ENCODE results near the gene VCAN. TPM values are rescaled to one million over a fixed set of nuclear protein-coding genes. Genes with fewer than 3 reads are reported as not detected.

The VCAN gene
- polyA plus RNA-seq, 3 donors from 2014 or later = 0.86 to 5.4 (median 1.6) TPM

DNA sequence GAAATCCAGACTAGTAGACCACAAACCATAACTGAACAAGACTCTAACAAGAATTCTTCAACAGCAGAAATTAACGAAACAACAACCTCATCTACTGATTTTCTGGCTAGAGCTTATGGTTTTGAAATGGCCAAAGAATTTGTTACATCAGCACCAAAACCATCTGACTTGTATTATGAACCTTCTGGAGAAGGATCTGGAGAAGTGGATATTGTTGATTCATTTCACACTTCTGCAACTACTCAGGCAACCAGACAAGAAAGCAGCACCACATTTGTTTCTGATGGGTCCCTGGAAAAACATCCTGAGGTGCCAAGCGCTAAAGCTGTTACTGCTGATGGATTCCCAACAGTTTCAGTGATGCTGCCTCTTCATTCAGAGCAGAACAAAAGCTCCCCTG lies 68.6 kb downstream of the VCAN start:
- DNase-seq = no peak
- Mint-ChIP-seq H3K9me3 (peaks cover 0 to 5% (median under 1%) of the 10 kb centered on the region in 6 donors), H3K27me3 (ENCODE audit: low read depth in 3 of 3) (peaks cover 0 to 3% (median 2%) of the 10 kb centered on the region in 3 donors), H3K36me3 (no peaks in the 10 kb centered on the region), H3K27ac (no peak overlapping the region), H3K4me1 (peaks cover 2 to 9% of the 10 kb centered on the region in 2 donors), H3K4me3 (no peak overlapping the region)

DNA sequence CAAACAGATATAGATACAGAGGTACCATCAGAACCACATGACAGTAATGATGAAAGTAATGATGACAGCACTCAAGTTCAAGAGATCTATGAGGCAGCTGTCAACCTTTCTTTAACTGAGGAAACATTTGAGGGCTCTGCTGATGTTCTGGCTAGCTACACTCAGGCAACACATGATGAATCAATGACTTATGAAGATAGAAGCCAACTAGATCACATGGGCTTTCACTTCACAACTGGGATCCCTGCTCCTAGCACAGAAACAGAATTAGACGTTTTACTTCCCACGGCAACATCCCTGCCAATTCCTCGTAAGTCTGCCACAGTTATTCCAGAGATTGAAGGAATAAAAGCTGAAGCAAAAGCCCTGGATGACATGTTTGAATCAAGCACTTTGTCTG lies 69.2 kb downstream of the VCAN start:
- Mint-ChIP-seq H3K4me3 (no peak overlapping the region), H3K36me3 (no peaks in the 10 kb centered on the region), H3K9me3 (peaks cover 0 to 5% (median under 1%) of the 10 kb centered on the region in 6 donors), H3K4me1 (peaks cover 2 to 9% of the 10 kb centered on the region in 2 donors), H3K27ac (no peak overlapping the region), H3K27me3 (ENCODE audit: low read depth in 3 of 3) (peaks cover 0 to 4% (median 3%) of the 10 kb centered on the region in 3 donors)
- no peak for DNase-seq

DNA sequence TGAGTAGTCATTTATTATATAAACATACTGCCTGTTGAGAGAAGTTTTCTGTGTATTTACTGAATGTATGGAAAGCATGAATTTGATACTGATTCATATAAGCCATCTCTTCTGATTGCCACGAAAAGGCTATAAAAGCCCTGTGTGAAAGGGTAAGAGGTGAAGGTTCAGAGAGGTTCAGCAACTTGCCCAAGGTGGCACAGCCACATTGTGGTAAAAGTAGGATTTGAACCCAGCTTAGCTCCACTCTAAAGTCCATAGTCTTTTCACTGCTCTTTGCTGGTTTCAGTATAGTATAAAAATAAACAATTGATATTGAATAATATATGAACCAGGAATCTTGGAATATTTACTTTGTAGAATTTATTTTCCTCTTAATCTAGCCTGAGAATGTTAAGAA lies 71.3 kb downstream of the VCAN start:
- Mint-ChIP-seq H3K4me3 (no peak overlapping the region), H3K36me3 (no peaks in the 10 kb centered on the region), H3K9me3 (peaks cover 0 to 5% (median 1%) of the 10 kb centered on the region in 6 donors), H3K4me1 (peaks cover 2 to 9% of the 10 kb centered on the region in 2 donors), H3K27me3 (ENCODE audit: low read depth in 3 of 3) (peaks cover 3 to 5% (median 4%) of the 10 kb centered on the region in 3 donors), H3K27ac (no peak overlapping the region)
- DNase-seq = no peak

DNA sequence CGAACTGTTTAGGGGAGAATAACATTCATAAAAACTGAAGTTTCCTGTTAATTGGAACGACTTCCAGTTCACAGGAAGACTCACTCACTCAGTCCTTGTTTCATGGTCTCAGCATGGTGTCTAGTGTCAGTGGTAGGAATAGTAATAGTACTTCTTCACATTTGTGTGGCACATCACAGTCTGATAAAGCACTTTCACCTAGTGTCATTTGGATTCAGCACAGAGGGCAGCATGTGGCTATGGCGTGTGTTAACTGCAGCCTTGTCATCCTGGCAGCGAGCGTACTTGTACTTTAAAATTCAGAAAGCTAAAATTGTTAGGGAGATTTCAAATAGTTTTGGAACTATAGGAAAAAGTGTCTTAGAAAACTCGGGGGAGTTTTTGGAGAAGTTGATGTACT lies 72.4 kb downstream of the VCAN start:
- Mint-ChIP-seq H3K9me3 (peaks cover 0 to 5% (median 0%) of the 10 kb centered on the region in 6 donors), H3K36me3 (no peaks in the 10 kb centered on the region), H3K27me3 (ENCODE audit: low read depth in 3 of 3) (peaks cover 2 to 4% (median 3%) of the 10 kb centered on the region in 3 donors), H3K4me3 (no peak overlapping the region), H3K4me1 (peaks cover 2 to 8% of the 10 kb centered on the region in 2 donors), H3K27ac (no peak overlapping the region)
- no peak for DNase-seq

DNA sequence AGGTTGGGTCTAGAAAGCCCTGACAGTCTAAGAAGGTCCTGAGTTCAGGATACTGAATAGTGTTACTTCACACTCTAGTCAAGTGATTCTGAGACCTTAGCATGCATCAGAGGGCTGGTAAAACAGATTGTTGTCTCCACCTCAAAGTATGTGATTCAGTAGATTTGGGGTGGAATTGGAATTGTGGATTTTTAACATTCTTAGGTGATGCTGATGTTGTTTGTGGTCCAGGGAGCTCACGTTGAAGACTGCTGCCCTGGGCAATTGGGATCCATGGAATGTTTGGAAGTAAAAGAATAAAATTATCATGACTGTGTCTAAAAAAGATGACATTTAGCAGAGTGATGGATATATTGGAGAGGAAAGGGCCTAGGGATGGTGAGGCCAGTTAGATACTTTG lies 75.6 kb downstream of the VCAN start:
- H3K36me3 Mint-ChIP-seq = no peaks in the 10 kb centered on the region
- H3K4me3 Mint-ChIP-seq = no peak overlapping the region
- peaks cover 2 to 3% (median 2%) of the 10 kb centered on the region in 3 donors for H3K27me3 Mint-ChIP-seq (ENCODE audit: low read depth in 3 of 3)
- H3K27ac Mint-ChIP-seq = no peak overlapping the region
- no peak for DNase-seq
- peaks cover 0 to 4% (median 0%) of the 10 kb centered on the region in 6 donors for H3K9me3 Mint-ChIP-seq
- H3K4me1 Mint-ChIP-seq = no peaks in the 10 kb centered on the region

DNA sequence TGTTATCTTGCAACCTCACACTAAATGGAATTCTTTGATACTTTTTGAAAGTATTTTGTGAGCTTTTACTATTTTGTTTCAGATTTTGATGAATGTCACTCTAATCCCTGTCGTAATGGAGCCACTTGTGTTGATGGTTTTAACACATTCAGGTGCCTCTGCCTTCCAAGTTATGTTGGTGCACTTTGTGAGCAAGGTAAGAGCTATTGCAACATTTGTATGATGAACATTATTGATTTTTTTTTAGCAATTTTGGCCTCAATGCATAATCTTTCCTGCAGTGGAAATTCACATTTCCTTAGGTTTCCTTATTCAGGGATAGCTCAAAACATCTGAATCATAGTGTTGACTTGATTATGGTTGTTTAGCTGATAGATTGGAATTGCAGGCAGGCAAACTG lies 76.3 kb downstream of the VCAN start:
- Mint-ChIP-seq H3K27ac (no peak overlapping the region), H3K4me3 (no peak overlapping the region), H3K4me1 (no peaks in the 10 kb centered on the region), H3K36me3 (no peaks in the 10 kb centered on the region), H3K9me3 (peaks cover 0 to 4% (median 0%) of the 10 kb centered on the region in 6 donors), H3K27me3 (ENCODE audit: low read depth in 3 of 3) (peaks cover 2 to 3% (median 2%) of the 10 kb centered on the region in 3 donors)
- no peak for DNase-seq

DNA sequence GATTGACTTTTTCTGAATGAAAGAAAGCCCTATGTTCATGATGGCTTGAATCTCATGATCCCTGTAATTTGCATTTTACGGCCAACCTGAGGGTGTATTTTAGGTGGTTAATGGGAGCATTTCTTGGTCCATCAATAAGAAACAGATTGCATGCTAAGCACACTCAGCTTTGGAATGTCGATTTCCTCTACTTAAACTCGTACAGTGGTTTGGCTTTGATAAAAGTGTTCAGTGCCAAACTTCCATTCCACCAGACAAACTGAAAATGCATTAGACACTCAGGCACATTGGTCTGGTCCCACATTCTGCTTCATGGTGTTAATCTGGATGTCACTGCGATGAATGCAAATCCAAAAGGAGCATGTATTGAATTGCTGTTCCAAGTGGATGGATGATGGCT lies 77.0 kb downstream of the VCAN start:
- H3K27me3 Mint-ChIP-seq (ENCODE audit: low read depth in 3 of 3) = peaks cover 2 to 3% (median 2%) of the 10 kb centered on the region in 3 donors
- H3K27ac Mint-ChIP-seq = no peak overlapping the region
- H3K4me1 Mint-ChIP-seq = no peaks in the 10 kb centered on the region
- no peaks in the 10 kb centered on the region for H3K36me3 Mint-ChIP-seq
- peaks cover 0 to 4% (median 0%) of the 10 kb centered on the region in 6 donors for H3K9me3 Mint-ChIP-seq
- no peak for DNase-seq
- no peak overlapping the region for H3K4me3 Mint-ChIP-seq

DNA sequence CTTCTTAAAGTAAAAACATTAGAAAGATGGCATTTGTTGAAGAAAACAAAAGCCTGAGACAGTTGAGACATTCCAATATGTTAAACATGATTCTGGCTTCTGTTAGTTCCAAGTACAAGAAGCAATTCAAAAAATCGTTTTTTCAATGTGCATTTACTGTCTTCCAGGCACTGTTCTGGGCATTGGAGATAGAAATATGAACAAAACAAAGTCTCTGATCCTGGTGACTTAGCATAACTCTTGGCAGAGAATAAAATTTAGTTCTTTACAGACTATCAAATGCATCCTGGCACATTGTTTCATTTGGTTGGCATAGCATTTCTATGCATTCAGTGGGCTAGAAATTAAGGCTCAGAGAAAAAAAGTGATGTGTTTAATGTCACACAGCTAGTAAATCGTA lies 77.5 kb downstream of the VCAN start:
- no peak overlapping the region for H3K27ac Mint-ChIP-seq
- peaks cover 0 to 4% (median 0%) of the 10 kb centered on the region in 6 donors for H3K9me3 Mint-ChIP-seq
- H3K4me3 Mint-ChIP-seq = no peak overlapping the region
- no peaks in the 10 kb centered on the region for H3K36me3 Mint-ChIP-seq
- no peaks in the 10 kb centered on the region for H3K4me1 Mint-ChIP-seq
- DNase-seq = no peak
- peaks cover 2 to 3% (median 2%) of the 10 kb centered on the region in 3 donors for H3K27me3 Mint-ChIP-seq (ENCODE audit: low read depth in 3 of 3)

DNA sequence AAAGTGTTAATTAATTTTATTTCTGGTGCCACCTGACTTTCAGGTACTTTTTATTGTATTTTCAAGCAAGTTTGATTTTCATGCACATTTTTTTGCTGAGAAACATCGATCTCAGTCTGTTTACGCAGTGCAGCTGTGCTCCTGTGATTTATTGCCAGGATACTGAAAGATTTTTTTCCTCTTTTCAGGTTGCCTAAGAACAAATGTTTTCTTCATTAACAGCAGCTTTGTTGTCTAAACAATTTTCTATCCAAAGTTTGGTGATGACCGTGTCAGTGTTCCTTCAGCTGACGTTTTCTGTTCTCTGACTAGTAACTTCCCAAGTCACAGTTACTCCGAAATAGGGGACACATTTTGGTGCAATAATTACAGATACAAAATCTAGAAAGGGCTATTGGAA lies 78.1 kb downstream of the VCAN start:
- Mint-ChIP-seq H3K27me3 (ENCODE audit: low read depth in 3 of 3) (peaks cover 2 to 3% (median 2%) of the 10 kb centered on the region in 3 donors), H3K4me3 (no peak overlapping the region), H3K27ac (no peak overlapping the region), H3K4me1 (no peaks in the 10 kb centered on the region), H3K36me3 (no peaks in the 10 kb centered on the region), H3K9me3 (peaks cover 0 to 4% (median 0%) of the 10 kb centered on the region in 6 donors)
- DNase-seq = no peak

DNA sequence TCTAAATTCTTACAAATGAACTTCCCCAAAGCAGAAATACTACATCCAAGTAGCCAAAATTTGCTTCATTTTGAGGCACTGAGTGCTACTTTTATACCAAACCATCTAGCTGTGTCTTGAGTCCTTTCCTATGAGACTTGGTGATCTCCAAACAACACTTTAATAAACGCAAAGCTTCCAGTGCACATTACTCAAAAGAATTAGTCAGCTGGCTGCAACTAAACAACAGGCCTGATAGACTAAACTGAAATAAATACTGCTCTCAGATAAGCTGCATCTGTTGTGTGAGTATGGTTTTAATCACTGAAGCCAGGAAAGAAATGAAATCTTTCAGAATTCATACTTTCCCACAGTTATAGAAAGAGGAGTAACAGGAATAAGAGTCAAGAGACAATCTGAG lies 80.3 kb downstream of the VCAN start:
- Mint-ChIP-seq H3K9me3 (peaks cover 0 to 4% (median 0%) of the 10 kb centered on the region in 6 donors), H3K27ac (no peak overlapping the region), H3K27me3 (ENCODE audit: low read depth in 3 of 3) (peaks cover 0 to 3% (median 2%) of the 10 kb centered on the region in 3 donors), H3K36me3 (no peaks in the 10 kb centered on the region), H3K4me1 (no peaks in the 10 kb centered on the region), H3K4me3 (no peak overlapping the region)
- no peak for DNase-seq

DNA sequence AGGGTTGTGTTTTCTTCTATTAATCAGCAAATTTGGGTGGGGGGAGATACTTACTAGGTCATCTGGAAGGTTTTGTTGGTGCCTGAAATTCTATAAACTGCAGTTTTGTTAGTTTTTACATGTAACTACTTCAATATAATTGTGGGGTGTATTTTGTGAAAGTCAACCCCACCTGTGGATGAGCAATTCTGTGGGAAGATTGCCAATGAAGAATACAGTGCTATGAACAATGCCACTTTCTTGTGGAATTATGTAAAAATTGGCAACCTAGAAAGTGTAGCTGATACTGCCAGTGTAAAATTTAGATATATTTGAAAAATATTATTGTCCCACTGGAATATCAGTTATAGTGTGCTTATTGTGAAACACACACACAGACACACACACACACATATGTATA lies 80.7 kb downstream of the VCAN start:
- DNase-seq = no peak
- peaks cover 0 to 2% (median under 1%) of the 10 kb centered on the region in 3 donors for H3K27me3 Mint-ChIP-seq (ENCODE audit: low read depth in 3 of 3)
- H3K4me1 Mint-ChIP-seq = no peaks in the 10 kb centered on the region
- no peak overlapping the region for H3K27ac Mint-ChIP-seq
- H3K36me3 Mint-ChIP-seq = no peaks in the 10 kb centered on the region
- peaks cover 0 to 3% (median 0%) of the 10 kb centered on the region in 6 donors for H3K9me3 Mint-ChIP-seq
- no peak overlapping the region for H3K4me3 Mint-ChIP-seq

DNA sequence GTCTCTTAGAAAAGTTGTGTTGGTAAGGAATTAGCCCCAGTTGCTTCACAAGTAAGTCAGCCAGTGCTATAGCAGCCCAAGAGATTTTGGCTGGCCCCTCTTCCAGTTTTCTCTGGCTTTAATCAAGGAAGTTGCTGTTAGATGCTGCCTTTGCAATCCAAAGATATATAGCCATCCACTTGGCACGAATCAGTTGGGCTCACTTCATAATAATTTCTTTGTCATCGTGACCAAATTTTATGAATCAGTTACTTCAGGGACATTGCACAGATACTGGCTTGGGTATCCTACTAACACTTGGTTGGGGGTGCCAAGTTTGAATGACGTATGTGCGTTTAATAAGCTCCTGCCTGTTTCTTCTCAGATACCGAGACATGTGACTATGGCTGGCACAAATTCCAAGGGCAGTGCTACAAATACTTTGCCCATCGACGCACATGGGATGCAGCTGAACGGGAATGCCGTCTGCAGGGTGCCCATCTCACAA lies 81.5 kb downstream of the VCAN start:
- Mint-ChIP-seq H3K4me1 (no peaks in the 10 kb centered on the region), H3K36me3 (no peaks in the 10 kb centered on the region), H3K4me3 (no peak overlapping the region), H3K27ac (no peak overlapping the region), H3K9me3 (no peaks in the 10 kb centered on the region), H3K27me3 (ENCODE audit: low read depth in 3 of 3) (no peaks in the 10 kb centered on the region)
- no peak for DNase-seq

DNA sequence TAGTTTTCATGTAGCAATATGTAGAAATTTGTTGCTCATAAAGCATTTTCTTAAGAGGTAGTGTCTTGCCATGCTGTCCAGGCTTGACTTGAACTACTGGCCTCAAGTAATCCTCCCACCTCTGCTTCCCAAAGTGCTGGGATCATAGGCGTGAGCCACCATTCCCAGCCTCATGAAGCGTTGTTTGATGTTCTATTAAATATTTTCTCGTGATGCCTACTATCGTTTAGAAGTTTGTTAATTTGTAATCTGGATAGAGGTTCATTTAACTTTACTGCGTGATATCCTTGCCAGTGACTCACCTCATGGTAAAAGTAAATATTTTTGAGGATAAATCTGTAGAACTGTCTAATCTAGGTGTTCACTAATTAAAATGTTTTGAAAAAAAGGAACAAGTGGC lies 82.6 kb downstream of the VCAN start:
- H3K27ac Mint-ChIP-seq = no peak overlapping the region

DNA sequence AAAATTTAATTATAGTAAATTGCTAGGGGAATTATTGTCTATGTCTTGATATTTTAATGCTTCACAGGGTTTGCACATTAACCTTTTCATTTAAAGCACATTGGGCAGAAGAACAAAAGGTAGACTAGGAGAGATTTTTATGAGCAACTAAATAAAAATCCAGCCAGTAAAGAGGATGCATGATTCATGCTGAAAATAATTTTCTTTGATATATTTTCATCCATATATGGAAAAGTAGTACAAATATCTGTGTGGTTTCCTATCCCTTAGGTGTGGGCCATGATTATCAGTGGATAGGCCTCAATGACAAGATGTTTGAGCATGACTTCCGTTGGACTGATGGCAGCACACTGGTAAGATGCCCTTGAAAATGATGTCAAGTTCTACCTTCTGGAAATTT lies 83.1 kb downstream of the VCAN start:
- no peaks in the 10 kb centered on the region for H3K36me3 Mint-ChIP-seq
- no peak overlapping the region for H3K4me3 Mint-ChIP-seq
- H3K4me1 Mint-ChIP-seq = no peaks in the 10 kb centered on the region
- H3K27ac Mint-ChIP-seq = no peak overlapping the region
- no peak for DNase-seq
- no peaks in the 10 kb centered on the region for H3K9me3 Mint-ChIP-seq
- no peaks in the 10 kb centered on the region for H3K27me3 Mint-ChIP-seq (ENCODE audit: low read depth in 3 of 3)

More for the DNA sequence above, 82.6 kb downstream of the VCAN start:
- no peaks in the 10 kb centered on the region for H3K9me3 Mint-ChIP-seq
- H3K27me3 Mint-ChIP-seq (ENCODE audit: low read depth in 3 of 3) = no peaks in the 10 kb centered on the region
- DNase-seq = no peak
- no peaks in the 10 kb centered on the region for H3K36me3 Mint-ChIP-seq
- no peaks in the 10 kb centered on the region for H3K4me1 Mint-ChIP-seq
- H3K4me3 Mint-ChIP-seq = no peak overlapping the region

DNA sequence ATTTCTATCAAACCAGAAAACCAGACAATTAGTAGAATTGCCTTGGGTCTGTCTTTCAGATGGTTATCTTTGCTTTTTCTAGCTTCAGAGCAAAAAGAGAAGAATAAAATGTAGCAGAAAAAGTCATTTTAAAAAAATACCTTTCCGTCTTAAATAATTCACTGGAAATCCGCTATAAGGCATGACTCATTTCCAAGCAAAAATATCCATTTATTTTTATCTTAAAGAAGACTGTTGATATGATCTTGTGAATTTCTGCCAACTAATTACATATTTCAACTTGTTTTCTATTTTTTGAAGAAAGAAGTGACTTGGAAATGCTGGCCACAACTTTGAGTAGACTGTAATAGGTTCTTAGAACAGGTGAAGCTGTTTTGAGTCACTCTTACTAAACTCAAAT lies 83.7 kb downstream of the VCAN start:
- Mint-ChIP-seq H3K9me3 (no peaks in the 10 kb centered on the region), H3K4me3 (no peak overlapping the region), H3K4me1 (no peaks in the 10 kb centered on the region), H3K36me3 (no peaks in the 10 kb centered on the region), H3K27ac (no peak overlapping the region), H3K27me3 (ENCODE audit: low read depth in 3 of 3) (no peaks in the 10 kb centered on the region)
- no peak for DNase-seq

Measured in immature natural killer cell (primary cell).